PC-3 (cell line): ENCODE results near the gene ALOXE3. TPM values are rescaled to one million over a fixed set of nuclear protein-coding genes. Genes with fewer than 3 reads are reported as not detected.
A peak's percentile ranks its signal among the peaks of the same experiment; 100 is the strongest.

Experiments used
- ATAC-seq: fragments of 200-7000 bp; cut with Tn5 transposase; 2 replicates; pipeline ENCODE4 v1.9.1; 2020; ENCODE audit warnings: mild to moderate bottlenecking, moderate library complexity
- BruUV-seq: library from RNA; stranded (reverse); fragments of 400-500 nt; replicated peaks from 2 replicates; lab custom pipeline; 2021; lab: Mats Ljungman, UMichigan
- CTCF ChIA-PET: fragments of 300-600 bp; sonication (Branson Sonifier 250); formaldehyde crosslinking; loops from one replicate; lab custom pipeline; 2022; ENCODE audit warnings: antibody characterized with exemption; lab: Charles Lee
- POLR2A ChIA-PET: fragments of 300-600 bp; sonication (Branson Sonifier 250); formaldehyde crosslinking; loops from one replicate; lab custom pipeline; 2022; ENCODE audit warnings: antibody characterized with exemption; ENCODE audit not compliant: unreplicated experiment; lab: Charles Lee
- DNase-seq: peaks from one replicate; pipeline ENCODE4 v3.0.0-alpha.2; 2015
- H2AFZ ChIP-seq: fragments of 300-600 bp; sonication (generic); 2 replicates; pipeline ENCODE4 v1.6.0; 2016; ENCODE audit warnings: antibody characterized with exemption, low read length
- H3F3A ChIP-seq: fragments of 300-600 bp; sonication (generic); one replicate; pipeline ENCODE4 v1.6.0; 2017; ENCODE audit warnings: antibody characterized with exemption, low read length, control low read depth, mild to moderate bottlenecking; ENCODE audit not compliant: unreplicated experiment
- H3K27ac ChIP-seq: fragments of 300-600 bp; sonication (generic); 2 replicates; pipeline ENCODE4 v1.5.1; 2016; ENCODE audit warnings: mild to moderate bottlenecking, low read length
- H3K27me3 ChIP-seq: fragments of 300-600 bp; sonication (generic); 2 replicates; pipeline ENCODE4 v1.6.1; 2016; ENCODE audit warnings: low read length, mixed read lengths
- H3K36me3 ChIP-seq: fragments of 300-600 bp; sonication (generic); 2 replicates; pipeline ENCODE4 v1.6.1; 2016; ENCODE audit warnings: low read depth, mixed run types, low read length, mixed read lengths
- H3K4me1 ChIP-seq: fragments of 300-600 bp; sonication (generic); 2 replicates; pipeline ENCODE4 v1.5.1; 2016; ENCODE audit warnings: low read length; ENCODE audit not compliant: insufficient read depth
- H3K4me2 ChIP-seq: fragments of 300-600 bp; sonication (generic); 2 replicates; pipeline ENCODE4 v1.6.0; 2016; ENCODE audit warnings: low read length
- H3K4me3 ChIP-seq: fragments of 300-600 bp; sonication (generic); 2 replicates; pipeline ENCODE4 v1.5.1; 2016; ENCODE audit warnings: mild to moderate bottlenecking, low read length, mixed read lengths
- H3K79me2 ChIP-seq: fragments of 300-600 bp; sonication (generic); 2 replicates; pipeline ENCODE4 v1.6.1; 2017; ENCODE audit warnings: low read length, mixed read lengths
- H3K9ac ChIP-seq: fragments of 300-600 bp; sonication (generic); 2 replicates; pipeline ENCODE4 v1.6.0; 2016; ENCODE audit warnings: mild to moderate bottlenecking, low read length
- H3K9me2 ChIP-seq: fragments of 300-600 bp; sonication (generic); replicated peaks from 2 replicates; pipeline ENCODE4 v1.6.1; 2016; ENCODE audit warnings: mixed run types, low read length, mixed read lengths
- H3K9me3 ChIP-seq: fragments of 300-600 bp; sonication (generic); 2 replicates; pipeline ENCODE4 v1.6.1; 2016; ENCODE audit warnings: low read length, mixed read lengths
- H4K20me1 ChIP-seq: fragments of 300-600 bp; sonication (generic); 2 replicates; pipeline ENCODE4 v1.6.1; 2016; ENCODE audit warnings: low read length, mixed read lengths
- CTCF ChIP-seq: fragments of 300-600 bp; sonication (generic); conservative IDR thresholded peaks from 2 replicates; pipeline ENCODE4 v1.5.1; 2017; ENCODE audit warnings: antibody characterized with exemption, low read depth, mild to moderate bottlenecking, low read length
- EZH2 ChIP-seq: fragments of 300-600 bp; sonication (generic); IDR thresholded peaks from one replicate; pipeline ENCODE4 v1.6.1; 2017; ENCODE audit warnings: antibody characterized with exemption, mild to moderate bottlenecking, low read length; ENCODE audit not compliant: unreplicated experiment
- EZH2phosphoT487 ChIP-seq: fragments of 300-600 bp; sonication (generic); IDR thresholded peaks from 2 replicates; pipeline ENCODE4 v1.6.1; 2018; ENCODE audit warnings: mild to moderate bottlenecking, antibody characterized with exemption, low read length, borderline replicate concordance
- intact Hi-C: fragments of 100-400 bp; cut with micrococcal nuclease; formaldehyde crosslinking; loops from 2 replicates; pipeline ENCODE4 v1.9.0; 2023
- total RNA-seq: library from RNA; depleted of rRNA; stranded (reverse); fragments of >200 nt; gene quantifications from 2 replicates; pipeline ENCODE4 v1.2.3, GENCODE V29; 2014

Gene ALOXE3
- total RNA-seq, 1 experiment from 2014 or later: 1.4 TPM

- H3K36me3 ChIP-seq: no peaks in the 10 kb centered on the region
- ChIA-PET CTCF (no interaction called here), POLR2A (no interaction called here)
- H3F3A ChIP-seq: no peaks in the 10 kb centered on the region
- no TSS peak for BruUV-seq
- no peak for ATAC-seq
- peaks cover 26% of the 10 kb centered on the region for H3K4me1 ChIP-seq
- H3K4me2 ChIP-seq: no peak overlapping the region
- H3K9me3 ChIP-seq: no peaks in the 10 kb centered on the region
- no peak overlapping the region for H3K4me3 ChIP-seq
- no peak for DNase-seq
- no peak for TF ChIP-seq EZH2phosphoT487
- no peak for TF ChIP-seq CTCF
- H3K9me2 ChIP-seq: no peaks in the 10 kb centered on the region
- H4K20me1 ChIP-seq: no peaks in the 10 kb centered on the region
- intact Hi-C loops: no loop called here
- no peaks in the 10 kb centered on the region for H3K79me2 ChIP-seq
- no peak overlapping the region for H3K9ac ChIP-seq
- H3K27me3 ChIP-seq: no peaks in the 10 kb centered on the region
- H3K27ac ChIP-seq: no peak overlapping the region
- no peak overlapping the region for H2AFZ ChIP-seq
Observed at GRCh38 chr17:8063761-8064534, 54.4 kb downstream of the ALOXE3 start.

GRCh38 chr17:8062807-8063483, 55.4 kb downstream of the ALOXE3 start:
- Histone ChIP-seq H3K9me3 (no peaks in the 10 kb centered on the region), H3K27me3 (no peaks in the 10 kb centered on the region), H3F3A (no peaks in the 10 kb centered on the region), H3K4me1 (peaks cover 32% of the 10 kb centered on the region), H3K9me2 (no peaks in the 10 kb centered on the region), H3K79me2 (no peaks in the 10 kb centered on the region), H4K20me1 (no peaks in the 10 kb centered on the region), H3K4me2 (peak overlapping the region; percentile 83), H3K4me3 (peak overlapping the region; percentile 62), H3K36me3 (no peaks in the 10 kb centered on the region), H3K9ac (0 out of 2 replicates have a peak overlapping the region, but pooled peaks have one; percentile 9), H3K27ac (no peak overlapping the region), H2AFZ (peak overlapping the region; percentile 77)
- intact Hi-C loops: no loop called here
- TF ChIP-seq CTCF (no peak), EZH2phosphoT487 (no peak), EZH2 (no peak)
- BruUV-seq: no TSS peak
- DNase-seq (no peak), ATAC-seq (no peak; the same call in 1 of the 2 replicates)
- POLR2A ChIA-PET: no interaction called here
- CTCF ChIA-PET: interaction anchor here (0.5 to 1.0 kb wide), 2 partner anchors 11 to 31 kb away, joined by 3 to 4 read pairs; no protein-coding TSS in a partner anchor
